Uterus (tissue), 2 donors: ENCODE results near the gene MAML2.

Experiments
- CTCF ChIP-seq, 4 experiments: fragments of 200-600 bp in 2 of 4; fragments of 450-650 bp in 2 of 4; sonication (generic) in 2 of 4; IDR thresholded peaks; one replicate each; pipeline ENCODE4 v1.5.1; 2016 to 2019; ENCODE audit warnings: antibody characterized with exemption in 4 of 4, mild to moderate bottlenecking in 2 of 4, moderate library complexity in 1 of 4
- POLR2A ChIP-seq, 2 donors: fragments of 450-650 bp; IDR thresholded peaks; one replicate each; pipeline ENCODE4 v1.6.1; 2016; ENCODE audit warnings: antibody characterized with exemption in 2 of 2, mild to moderate bottlenecking in 1 of 2, moderate library complexity in 1 of 2

- TF ChIP-seq POLR2A (IDR thresholded peaks at IDR 0.05) (no peak), CTCF (IDR thresholded peaks at IDR 0.05) (no peak)
Measured at GRCh38 chr11:96132437-96132836, 210.6 kb downstream of the MAML2 start.
